ENCODE data around the gene UNCX.

GRCh38 chr7:1285556-1286301, 53.1 kb downstream of the UNCX start:
- TF ChIP-seq CTCF (IDR thresholded peaks at IDR 0.05) (no peak), POLR2A (IDR thresholded peaks at IDR 0.05) (no peak)
